ENCODE measurements around the gene GLRX5.

Gene GLRX5

DNA sequence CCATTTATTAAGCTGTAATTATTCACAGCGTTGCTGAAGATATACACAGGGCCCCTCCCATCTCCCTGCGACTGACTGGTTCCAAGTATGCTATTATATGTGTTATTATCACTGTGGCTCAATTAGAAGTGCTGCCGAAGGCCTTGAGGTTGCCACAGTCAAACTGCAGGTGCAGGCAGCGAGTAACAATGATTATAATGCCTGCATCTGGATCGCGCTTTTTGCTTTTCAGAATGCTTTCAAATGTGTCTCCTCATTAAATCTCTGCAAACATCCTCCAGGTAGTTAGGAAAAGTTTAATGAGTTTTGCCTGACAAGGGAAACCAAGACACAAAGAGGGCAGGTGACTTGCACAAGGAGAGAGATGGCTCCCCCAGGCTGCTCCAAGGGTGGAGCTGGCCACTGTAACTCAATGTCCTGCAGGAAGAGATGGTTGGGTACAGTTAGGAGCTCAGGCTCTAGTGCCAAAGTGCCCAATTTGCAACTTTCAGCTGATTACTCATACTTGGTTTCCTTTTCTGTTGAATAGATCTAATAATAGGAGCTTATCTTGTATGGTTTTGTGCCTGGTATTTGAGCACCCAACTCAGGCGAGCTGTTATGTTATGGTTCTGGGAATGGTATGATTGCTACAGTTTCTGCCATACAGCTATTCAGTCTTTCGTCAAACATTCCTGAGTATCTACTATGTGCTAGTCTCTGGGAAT is 16.7 kb upstream of the GLRX5 start:
- peak; percentile 71 for DNase-seq

DNA sequence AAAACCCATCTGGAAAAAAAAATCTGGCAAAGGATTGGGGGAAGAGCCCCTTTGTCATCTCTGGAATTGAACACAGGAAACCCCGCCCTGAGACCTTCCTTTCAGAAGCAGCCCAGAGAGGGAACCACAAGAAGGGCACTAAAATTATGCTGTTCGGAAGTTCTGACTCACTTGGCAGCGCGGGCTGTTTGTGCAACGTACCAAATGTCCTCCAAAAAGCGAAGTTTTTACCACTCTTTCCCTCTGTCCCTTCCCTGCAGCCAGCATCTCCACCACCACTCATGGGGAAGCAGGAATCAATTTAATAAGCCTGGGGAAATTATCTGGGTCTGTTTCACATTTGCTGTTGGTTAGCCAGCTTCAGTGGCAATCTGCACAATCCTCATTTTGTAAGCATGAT is 15.2 kb upstream of the GLRX5 start:
- no peak for DNase-seq

DNA sequence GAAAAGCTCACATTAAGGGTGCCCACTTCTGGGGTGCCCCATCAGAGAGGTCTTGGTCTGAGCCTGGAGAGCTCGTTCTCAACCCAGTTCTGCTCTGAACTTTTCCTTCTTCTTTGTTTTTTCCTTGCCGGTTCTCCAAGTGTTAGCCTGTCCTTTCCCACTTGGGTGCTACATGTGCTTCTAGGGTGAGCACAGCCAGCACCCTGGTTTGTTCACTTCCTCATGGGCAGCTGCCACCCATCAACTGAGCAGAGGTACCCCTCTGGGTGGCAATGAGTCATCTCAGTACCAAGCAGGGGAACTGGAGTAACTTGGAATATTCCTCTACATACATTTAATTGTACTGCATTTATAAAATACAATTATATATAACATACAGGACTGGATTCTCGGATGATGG is 14.5 kb upstream of the GLRX5 start:
- no peak for DNase-seq

DNA sequence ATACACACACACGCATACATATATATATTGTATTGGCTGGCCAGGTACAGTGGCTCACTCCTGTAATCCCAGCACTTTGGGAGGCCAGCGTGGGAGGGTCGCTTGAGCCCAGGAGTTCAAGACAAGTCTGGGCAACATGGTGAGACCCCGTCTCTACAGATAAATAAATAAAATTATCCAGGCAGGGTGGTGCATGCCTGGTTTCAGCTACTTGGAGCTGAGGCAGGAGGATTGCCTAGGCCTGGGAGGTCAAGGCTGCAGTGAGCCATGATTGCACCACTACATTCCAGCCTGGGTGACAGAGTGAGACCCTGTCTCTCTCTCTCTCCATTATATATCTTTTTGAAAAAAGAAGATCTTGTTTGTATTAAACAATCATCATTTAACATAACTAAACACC is 13.8 kb upstream of the GLRX5 start:
- no peak for DNase-seq

DNA sequence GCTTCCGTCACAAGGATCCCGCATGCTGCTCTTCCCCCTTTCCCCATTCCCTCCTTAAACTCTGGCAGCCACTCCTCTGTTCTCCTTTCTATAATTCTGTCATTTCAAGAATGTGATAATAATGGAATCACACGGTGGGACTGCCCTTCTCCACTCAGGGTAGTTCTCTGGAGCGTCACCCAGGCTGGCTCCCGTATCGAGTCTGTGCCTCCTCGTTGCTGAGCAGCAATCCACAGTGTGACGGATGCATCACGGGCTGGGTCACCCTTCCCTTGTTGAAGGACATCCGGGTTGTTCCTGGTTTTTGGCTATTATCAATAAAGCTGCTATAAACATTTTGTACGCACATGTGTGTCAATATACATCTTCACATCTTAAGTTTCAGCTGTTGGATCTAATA is 12.7 kb upstream of the GLRX5 start:
- DNase-seq: no peak

DNA sequence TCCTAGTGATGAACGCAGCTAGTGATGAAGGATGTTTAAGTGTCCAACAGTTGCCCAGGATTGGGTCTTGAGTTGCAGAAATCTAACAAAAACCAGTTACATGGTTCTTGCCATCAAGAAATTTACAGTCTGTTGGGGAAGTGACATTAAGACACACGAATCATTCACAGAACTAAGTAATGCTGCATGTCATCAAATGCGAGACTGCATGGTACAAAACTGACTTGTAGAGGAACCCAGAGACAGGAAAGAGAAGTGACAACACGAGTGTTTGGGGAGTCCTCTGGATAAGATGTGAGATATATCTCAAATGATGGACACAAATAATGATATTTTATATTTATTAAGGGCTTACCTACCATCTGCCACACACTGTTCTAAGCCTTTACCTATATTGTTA is 12.3 kb upstream of the GLRX5 start:
- DNase-seq: no peak

DNA sequence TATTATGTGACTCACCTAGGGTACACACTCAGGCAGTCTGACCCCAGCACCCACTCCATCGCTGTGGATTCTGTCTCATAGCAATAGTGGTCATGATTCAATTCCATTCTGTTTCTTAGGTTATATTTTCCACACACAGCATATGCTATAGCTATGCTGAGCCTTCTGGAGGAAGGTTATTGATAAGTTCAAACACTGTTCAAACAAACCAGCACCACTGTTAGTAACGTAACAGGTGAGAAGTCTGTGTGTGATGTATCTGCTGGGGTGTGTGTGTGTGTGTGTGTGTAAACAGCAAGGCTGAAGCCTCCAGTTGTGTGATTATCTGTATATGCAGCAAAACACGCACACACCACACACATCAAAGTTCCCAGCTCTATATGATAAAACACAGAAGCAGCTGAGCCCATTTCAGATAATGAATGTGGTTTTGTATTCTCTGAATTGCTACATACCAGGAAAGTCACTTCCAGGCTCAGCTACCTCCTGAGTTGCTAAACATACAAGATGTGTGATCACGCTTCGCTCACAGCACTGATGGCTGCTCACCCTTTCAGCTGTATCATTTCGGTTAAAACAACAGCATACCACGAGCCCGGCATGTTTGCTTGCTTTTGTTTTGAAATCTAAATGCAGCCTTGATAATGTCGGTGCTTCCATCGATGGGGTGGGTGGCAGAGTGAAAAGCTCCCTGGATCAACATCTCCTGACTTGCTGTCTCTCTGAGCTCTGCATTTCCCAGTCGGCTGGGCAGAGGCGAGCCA is 11.6 kb upstream of the GLRX5 start:
- DNase-seq: peak; percentile 3

DNA sequence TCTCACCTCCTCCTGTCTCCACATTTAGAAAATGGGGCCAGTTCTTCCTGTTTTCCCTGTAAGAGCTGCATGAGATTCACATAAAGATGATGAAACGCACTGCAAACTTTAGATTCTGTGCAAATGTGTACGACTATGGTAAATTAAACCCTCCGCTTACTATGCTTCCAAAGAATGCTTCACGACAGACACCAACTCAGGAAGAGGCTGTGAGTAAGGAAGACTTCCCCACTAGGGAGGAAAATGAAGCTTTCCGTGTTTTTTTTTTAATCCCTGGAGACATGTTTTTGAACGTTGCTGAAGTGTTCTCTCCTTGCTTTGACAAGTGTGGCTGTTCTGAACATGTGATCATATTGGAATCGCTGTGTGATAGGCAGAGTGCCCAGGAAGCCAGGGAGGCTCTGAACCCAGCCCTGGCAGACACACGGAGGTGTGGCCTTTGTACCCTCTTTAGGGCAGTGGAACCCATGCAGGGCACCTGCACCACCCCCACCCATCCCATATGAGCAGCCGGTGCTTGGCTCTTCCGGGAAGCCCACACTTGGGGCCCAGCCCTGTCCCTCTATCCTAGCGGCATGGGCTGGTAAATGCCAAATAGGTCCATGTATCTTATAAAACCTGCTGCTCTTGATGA is 10.9 kb upstream of the GLRX5 start:
- no peak for DNase-seq

DNA sequence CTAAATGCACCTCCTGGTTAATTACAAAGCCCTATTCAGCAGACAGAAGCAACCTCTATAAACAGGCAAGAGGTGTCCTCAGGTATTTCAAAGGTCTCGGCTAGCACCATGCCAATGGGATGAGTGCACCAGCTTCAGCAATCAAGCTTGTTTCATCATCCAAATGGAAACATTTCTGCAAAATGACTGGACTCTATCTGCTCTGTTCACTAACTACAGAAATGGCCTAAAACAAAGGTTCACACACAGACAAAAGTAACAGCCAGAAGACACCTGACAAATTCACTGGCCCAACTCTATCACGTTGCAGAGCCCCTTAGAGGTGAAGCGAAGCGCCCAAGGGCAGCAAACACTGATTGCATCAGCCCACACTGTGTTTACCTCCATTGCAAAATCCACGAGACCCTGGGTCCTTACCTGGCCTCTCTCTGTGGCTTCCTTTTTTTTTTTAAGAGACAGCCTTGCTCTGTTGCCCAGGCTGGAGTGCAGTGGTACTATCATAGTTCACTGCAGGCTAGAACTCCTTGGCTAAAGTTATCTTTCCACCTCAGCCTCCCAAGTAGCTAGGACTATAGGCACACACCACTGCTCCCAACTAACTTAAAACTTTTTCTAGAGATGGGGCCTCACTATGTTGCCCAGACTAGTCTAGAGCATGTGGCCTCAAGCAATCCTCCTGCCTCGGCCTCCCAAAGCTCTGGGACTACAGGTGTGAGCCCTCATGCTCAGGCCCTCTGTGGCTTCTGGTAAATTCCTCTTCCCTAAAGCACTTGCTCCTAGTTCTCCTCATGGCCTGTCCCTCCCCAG is 9.9 kb upstream of the GLRX5 start:
- DNase-seq: no peak

DNA sequence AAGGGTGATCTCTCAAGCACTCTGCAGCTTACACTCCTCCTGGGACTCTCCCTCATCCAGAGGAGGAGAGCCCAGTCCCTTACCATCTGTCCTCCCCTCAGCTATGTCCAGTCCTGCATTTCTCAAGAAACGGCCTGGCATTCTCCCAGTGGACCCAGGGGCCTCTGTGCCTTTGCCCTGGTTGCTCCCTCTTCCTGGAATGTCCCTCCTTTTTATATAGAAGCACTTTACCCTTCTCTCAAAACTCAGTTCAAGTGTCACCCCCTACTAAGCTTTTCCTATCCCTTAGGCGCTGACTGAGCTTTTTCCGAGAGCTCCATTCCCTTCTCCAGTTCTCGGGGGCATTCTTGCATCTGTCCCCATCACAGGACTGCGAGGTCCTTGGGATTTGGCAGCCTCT is 8.9 kb upstream of the GLRX5 start:
- DNase-seq: no peak

DNA sequence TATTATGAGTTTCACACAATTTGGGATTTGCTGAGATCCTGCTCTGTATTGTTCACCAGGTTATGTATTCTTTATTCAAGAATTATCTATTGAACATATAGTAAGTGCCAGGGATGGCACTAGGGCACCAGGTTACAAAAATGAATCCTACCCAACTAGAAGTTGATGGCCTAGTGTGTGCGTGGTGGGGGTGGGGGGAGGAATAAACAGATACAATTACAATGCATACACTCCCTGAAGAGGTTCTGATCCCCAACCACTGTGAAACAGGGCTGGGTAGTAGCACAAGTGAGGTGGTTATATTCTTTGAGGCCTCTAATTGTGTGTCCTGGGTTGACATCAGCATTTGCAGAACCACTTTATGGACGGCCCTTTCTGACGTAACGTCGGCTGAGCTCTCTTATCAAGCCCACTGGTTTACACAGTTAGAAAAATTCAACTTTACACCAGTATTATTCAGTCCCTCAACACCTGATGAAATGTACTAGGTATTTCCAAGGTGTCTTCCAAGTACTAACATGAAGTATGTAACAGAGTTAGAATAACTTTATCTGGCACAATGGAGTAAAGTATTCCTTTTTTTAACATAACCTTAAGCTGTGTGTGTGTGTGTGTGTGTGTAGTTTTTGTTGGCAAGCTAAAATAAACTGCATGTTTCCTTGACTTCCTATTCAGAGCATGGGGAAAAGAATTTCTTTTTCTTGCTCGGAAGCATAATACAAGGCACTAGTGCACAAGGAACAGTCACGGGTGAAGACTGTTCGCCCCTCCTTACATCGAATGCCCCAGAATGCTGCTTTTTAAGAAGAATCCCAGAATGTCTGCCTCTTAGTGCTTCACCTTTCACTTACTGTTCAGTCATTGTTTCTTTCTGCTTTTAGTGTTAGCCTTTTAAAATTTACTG is 8.1 kb upstream of the GLRX5 start:
- no peak for DNase-seq

DNA sequence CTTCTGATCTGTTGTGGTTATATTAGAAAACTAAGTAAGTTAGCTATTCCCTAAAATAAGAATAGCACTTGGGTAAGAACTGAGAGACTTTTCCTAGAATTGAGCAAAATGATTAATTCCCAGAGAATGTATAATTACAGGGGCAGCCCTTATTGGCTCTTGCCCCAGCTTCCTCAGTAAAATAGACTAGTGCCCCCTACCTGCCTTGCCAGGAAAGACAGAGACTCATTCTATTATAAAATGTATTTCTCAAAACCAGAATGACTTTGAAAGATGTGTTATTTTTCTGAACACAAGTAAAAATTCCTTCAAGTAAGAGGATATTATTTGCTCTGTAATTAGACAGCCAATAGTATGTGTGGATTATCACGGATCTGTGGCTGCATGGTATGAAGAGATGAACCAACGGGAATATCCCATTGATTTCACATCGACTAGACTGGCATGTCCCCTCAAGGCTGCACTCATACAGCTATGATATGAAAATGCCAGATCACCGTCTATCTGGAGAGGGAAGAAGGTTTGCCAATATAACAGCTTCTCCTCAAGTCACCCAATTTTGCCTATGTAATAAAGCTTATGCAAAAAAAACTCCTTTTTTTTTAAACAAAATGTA is 7.4 kb upstream of the GLRX5 start:
- peak; percentile 27 for DNase-seq

DNA sequence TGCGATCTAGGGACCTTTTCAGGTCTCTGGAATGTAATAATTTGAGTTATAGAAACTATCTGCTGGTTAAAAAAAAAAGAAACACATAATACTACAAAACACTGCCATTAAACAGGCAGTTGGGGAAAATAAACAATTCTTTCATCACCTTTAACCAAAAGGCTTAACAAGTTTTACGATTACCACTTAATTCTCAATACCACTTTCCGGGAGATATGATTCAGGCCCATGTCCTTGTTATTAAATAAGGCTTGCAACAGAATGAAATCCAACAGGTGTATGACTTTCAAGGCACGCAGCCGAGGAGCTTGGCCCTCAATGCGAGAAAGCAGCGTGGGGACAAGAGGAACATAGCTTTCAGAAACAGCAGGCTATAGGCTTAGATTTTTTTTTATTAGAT is 5.6 kb upstream of the GLRX5 start:
- no peak for DNase-seq

DNA sequence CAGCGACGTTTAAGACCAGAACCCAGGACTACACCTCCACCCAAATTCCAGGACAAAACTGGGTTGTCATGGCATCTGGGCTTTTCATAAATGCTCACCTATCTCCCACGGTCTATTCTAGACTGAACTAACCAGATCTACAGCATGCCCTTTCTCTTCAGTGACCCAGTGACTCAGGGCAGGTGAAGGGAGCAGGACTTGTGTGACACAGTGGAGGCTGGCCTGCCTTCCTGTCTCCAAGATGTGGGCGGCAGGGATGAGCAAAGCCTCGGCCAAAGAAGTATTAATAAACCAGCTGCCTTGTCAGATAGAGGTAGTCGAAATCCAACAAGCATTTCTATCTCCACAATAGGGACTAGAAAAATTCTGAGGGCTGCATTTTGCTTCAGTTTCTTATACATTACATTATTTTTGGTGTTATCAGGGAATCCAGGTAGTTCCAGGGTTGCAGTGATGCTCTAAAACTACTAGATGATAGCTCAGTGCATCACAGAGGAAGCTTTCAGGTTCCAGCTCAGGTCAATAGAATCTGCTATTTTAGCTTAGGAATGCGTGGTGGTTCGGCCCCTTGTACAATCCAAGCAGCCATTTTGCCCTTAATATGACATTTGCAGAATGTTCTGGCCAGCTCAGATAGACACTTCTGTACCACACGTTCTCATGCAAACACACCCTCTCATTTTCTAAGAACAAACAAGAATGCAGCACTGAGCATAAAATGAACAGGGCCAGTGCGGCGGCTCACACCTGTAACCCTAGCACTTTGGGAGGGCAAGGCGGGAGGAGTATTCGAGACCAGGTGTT is 4.2 kb upstream of the GLRX5 start:
- DNase-seq: no peak

DNA sequence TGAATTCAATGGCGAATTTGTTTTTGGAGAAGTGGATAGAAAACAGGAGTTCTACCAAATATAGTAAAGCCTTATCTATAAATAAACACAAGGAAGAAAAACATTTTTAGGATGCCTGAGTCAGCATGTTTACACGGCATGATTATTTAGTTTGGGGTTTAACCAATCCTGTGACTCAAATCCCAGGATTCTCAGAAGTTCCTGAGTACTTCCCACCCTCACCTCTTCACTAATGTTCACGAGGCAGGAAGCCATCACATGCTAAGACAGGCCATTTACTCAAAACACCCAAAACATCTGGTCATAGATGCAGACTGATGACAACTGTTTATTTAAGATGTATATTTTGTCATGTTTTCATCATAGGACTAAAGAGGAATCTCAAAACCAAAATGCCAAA is 3.4 kb upstream of the GLRX5 start:
- DNase-seq: no peak

DNA sequence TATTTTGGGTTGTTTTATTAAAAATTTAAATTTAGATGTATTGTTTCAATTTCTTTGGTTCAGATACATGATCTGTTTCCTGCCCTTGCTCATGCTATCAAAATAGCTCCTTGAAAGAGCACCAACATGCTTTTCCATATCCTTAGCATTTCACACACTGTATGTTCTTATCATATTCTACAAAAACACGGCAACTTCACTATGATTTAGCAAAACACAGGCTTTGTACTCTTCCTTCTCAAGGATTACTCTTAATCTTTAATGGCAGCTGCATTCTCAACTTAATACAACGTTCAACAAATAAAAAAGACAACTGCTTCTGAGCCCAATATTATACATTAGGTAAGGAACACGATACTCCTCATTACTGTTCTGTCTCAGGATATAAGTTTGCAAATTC is 2.9 kb upstream of the GLRX5 start:
- no peak for DNase-seq

DNA sequence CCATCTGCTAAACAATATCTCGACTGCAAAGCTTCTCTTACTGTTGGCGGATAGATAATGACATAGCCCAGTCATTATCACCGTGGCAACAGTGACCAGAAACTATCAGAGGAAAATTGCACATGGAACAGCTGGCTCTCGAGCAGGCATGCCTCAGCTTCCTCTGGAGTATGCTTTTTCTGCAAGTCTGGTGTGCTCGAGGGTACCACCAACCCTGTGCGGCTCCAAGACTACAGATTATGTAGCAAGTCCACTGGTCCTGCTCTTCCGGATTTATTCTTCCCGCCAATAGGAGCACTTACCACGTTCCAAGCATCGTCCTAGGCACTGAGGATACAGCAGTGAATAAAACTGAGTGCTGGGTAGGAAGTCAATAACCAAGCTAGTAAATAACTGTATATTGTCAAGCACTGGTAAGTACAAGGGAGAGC is 1.4 kb upstream of the GLRX5 start:
- DNase-seq: peak; percentile 57

DNA sequence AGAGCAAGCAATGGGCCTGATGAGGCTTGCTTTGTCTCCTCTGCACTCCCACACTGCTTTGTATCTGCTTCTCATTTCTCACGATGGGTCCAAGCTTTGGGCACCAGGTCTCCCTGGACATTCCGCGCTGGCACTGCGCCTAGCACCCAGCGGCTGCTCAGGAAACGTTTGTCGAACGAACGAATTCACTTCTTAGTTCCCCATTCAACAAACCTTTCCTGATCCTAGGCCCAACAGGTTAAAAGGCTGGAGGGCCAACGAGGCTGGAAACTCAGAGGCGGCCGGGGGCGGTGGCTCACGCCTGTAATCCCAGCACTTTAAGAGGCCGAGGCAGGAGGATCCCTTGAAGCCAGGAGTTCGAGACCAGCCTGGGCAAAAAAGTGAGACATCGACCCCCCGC is 1.0 kb upstream of the GLRX5 start:
- no peak for DNase-seq

DNA sequence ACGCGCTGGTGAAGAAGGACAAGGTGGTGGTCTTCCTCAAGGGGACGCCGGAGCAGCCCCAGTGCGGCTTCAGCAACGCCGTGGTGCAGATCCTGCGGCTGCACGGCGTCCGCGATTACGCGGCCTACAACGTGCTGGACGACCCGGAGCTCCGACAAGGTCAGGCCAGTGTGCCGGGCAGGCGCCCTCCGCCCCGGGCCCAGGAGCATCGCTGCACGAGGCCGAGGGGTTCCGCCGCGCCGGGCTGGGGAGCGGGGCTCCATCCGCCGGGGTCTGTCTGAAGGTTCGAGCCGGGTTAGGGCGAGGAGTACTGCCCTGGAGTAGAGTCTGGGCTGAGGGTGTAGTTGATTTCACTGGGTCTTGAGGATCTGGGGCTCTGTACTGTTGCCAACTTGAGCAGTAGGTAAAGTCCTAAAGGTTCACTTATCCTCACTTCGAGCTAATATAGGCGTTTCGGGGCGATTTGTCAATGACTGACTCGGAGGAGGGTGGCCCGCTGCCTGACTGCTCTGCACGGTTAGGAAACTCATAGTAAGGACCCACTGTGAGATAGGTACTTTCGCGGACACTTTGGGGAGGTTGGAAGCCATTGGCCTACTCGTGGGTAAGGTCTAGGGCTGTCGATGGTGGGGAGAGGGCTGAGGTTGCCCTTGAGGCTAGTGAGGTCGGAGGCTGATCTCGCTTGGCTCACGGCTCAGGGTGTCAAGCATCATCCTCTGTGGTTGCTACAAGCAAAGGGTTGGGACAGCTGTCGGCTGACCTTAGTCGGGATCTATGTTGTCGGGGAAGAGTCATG is 574 bp downstream of the GLRX5 start:
- peak; percentile 49 for DNase-seq

DNA sequence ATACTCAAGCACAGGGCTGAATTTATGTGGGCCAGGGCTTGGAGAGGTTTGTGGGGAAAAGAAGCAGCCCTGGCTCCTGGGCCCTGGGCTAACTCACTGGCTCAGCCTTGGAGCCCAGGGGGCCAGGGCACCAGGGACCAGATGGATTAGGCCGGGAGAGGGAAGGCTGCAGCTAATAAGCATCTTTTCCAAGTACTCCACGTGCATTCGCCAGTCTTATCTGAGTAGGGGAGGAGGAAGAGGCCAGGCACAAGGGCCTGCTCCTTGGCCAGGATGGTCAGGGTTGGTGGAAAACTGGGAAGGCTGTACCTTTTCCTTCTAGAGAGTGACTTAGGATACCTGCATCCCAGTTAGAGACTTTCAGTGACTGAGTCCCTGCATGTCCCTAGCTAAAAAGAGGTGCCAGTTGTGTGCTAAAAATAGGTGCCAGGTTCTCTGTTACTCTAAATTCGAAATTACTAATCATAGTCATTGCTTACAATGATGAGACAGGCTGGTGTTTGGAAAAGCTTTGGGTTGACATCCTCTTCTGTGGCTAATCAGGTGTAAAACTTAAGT is 1.3 kb downstream of the GLRX5 start:
- DNase-seq: no peak
